Left ventricle myocardium inferior (tissue), 1 donor: ENCODE results near the gene FBXW4. TPM values are rescaled to one million over a fixed set of nuclear protein-coding genes. Genes with fewer than 3 reads are reported as not detected.
"Not testable (repeated sequence)": the region's sequence is repeated elsewhere in the genome, so short reads cannot be mapped to it uniquely, and the experiment has no call there.

Experiments used
- DNase-seq: peaks from one replicate; pipeline ENCODE4 v3.0.0-alpha.2; 2020
- H3K27ac ChIP-seq: fragments of 200-600 bp; replicated peaks from 2 replicates; pipeline ENCODE4 v1.8.0; 2021
- H3K27me3 ChIP-seq: fragments of 200-600 bp; 2 replicates; pipeline ENCODE4 v1.8.0; 2021; ENCODE audit warnings: low read depth
- H3K36me3 ChIP-seq: fragments of 200-600 bp; 2 replicates; pipeline ENCODE4 v1.8.0; 2021
- H3K4me1 ChIP-seq: fragments of 200-600 bp; 2 replicates; pipeline ENCODE4 v1.8.0; 2021
- H3K4me3 ChIP-seq: fragments of 200-600 bp; 2 replicates; pipeline ENCODE4 v1.8.0; 2021; ENCODE audit warnings: mild to moderate bottlenecking, moderate library complexity
- H3K9me3 ChIP-seq: fragments of 200-600 bp; replicated peaks from 2 replicates; pipeline ENCODE4 v1.8.0; 2021
- CTCF ChIP-seq: fragments of 200-600 bp; IDR thresholded peaks from 2 replicates; pipeline ENCODE4 v1.8.0; 2021; ENCODE audit warnings: antibody characterized with exemption, mild to moderate bottlenecking, borderline replicate concordance
- intact Hi-C: fragments of 100-400 bp; cut with micrococcal nuclease; formaldehyde crosslinking; loops from one replicate; pipeline ENCODE4 v1.11.0; 2022
- total RNA-seq: library from RNA; stranded (reverse); fragmentation: NEBNext Ultra II Directional; extraction: Animal tissue kit (Norgen Biotek cat#: 25700); gene quantifications from one replicate; pipeline ENCODE4 v1.2.1, GENCODE V29; 2021
- donor health status: DM: no; HTN: yes; CAD: no; lungs with severe emphysema.

The FBXW4 gene
- total RNA-seq, 1 donor from 2014 or later, result 99.1 TPM

GRCh38 chr10:101595591-101596433 is 99.2 kb downstream of the FBXW4 start:
- no peak for TF ChIP-seq CTCF
- no peak for DNase-seq
- Histone ChIP-seq H3K4me1 (peaks cover 12% of the 10 kb centered on the region), H3K27ac (peak overlapping the region; percentile 50), H3K36me3 (no peaks in the 10 kb centered on the region), H3K27me3 (no peaks in the 10 kb centered on the region), H3K4me3 (no peak overlapping the region), H3K9me3 (no peaks in the 10 kb centered on the region)
- intact Hi-C loops, result no loop called here

- H3K27ac ChIP-seq, H3K36me3 ChIP-seq, intact Hi-C loops, H3K27me3 ChIP-seq, H3K4me3 ChIP-seq, H3K9me3 ChIP-seq, DNase-seq: not testable (repeated sequence)
- H3K4me1 ChIP-seq, result peaks cover 22% of the 10 kb centered on the region
Observed at GRCh38 chr10:101593331-101593730, 101.6 kb downstream of the FBXW4 start.

GRCh38 chr10:101588879-101589278 is 106.1 kb downstream of the FBXW4 start:
- TF ChIP-seq CTCF, result no peak
- Histone ChIP-seq H3K4me1 (peaks cover 31% of the 10 kb centered on the region), H3K36me3 (peaks cover 12% of the 10 kb centered on the region), H3K27ac (no peak overlapping the region), H3K27me3 (no peaks in the 10 kb centered on the region), H3K4me3 (peak overlapping the region; percentile 98), H3K9me3 (no peaks in the 10 kb centered on the region)
- intact Hi-C loops, result no loop called here
- DNase-seq, result no peak

GRCh38 chr10:101587725-101588653 is 107.0 kb downstream of the FBXW4 start, which contains the start of the genes DPCD and POLL:
DPCD (plus strand) TSS chr10:101588321; CDS start chr10:101588337, 16 bp downstream.
POLL (minus strand) TSS chr10:101588257; CDS start chr10:101587360, 897 bp downstream.
- H3K4me3 ChIP-seq, result peak within 1 kb of the TSS; percentile 98
- peak; percentile 98 for DNase-seq

GRCh38 chr10:101585841-101586240 is 109.1 kb downstream of the FBXW4 start:
- DNase-seq, result no peak
- TF ChIP-seq CTCF, result no peak
- no peaks in the 10 kb centered on the region for H3K9me3 ChIP-seq
- H3K4me1 ChIP-seq, result peaks cover 31% of the 10 kb centered on the region
- H3K4me3 ChIP-seq, result no peak overlapping the region
- H3K27ac ChIP-seq, result no peak overlapping the region
- intact Hi-C loops, result no loop called here
- peaks cover 37% of the 10 kb centered on the region for H3K36me3 ChIP-seq
- no peaks in the 10 kb centered on the region for H3K27me3 ChIP-seq

More at GRCh38 chr10:101587725-101588653, 107.0 kb downstream of the FBXW4 start, which contains the start of the genes DPCD and POLL:
- peak within 1 kb of the TSS; percentile 84 for H3K27ac ChIP-seq
- H3K27me3 ChIP-seq, result no peaks in the 10 kb centered on the region
- no peak for TF ChIP-seq CTCF
- no peaks in the 10 kb centered on the region for H3K9me3 ChIP-seq
- peaks cover 31% of the 10 kb centered on the region for H3K4me1 ChIP-seq
- H3K36me3 ChIP-seq, result peaks cover 20% of the 10 kb centered on the region
- intact Hi-C loops, result no loop called here
